H9 (cell line): ENCODE results near the gene MAPK8IP3. TPM values are rescaled to one million over a fixed set of nuclear protein-coding genes. Genes with fewer than 3 reads are reported as not detected.

Experiments used
- DNase-seq: peaks from one replicate; pipeline ENCODE4 v3.0.0-alpha.2; 2017
- H2AFZ ChIP-seq: one replicate; pipeline ENCODE4 v1.6.1; 2013; ENCODE audit warnings: mild to moderate bottlenecking, low read length, control low read depth, moderate library complexity
- H2AK5ac ChIP-seq: 2 replicates; pipeline ENCODE4 v1.6.1; 2013; ENCODE audit warnings: low read length, control low read depth, mixed read lengths; ENCODE audit not compliant: insufficient read length
- H2BK120ac ChIP-seq: one replicate; pipeline ENCODE4 v1.6.1; 2013; ENCODE audit warnings: low read depth, mild to moderate bottlenecking, low read length, control low read depth, inconsistent platforms; ENCODE audit not compliant: poor library complexity, severe bottlenecking
- H2BK12ac ChIP-seq: 2 replicates; pipeline ENCODE4 v1.6.1; 2013; ENCODE audit warnings: low read length, control low read depth, mixed read lengths, low read depth; ENCODE audit not compliant: insufficient read length
- H2BK15ac ChIP-seq: 2 replicates; pipeline ENCODE4 v1.6.1; 2013; ENCODE audit warnings: low read depth, low read length, control low read depth
- H2BK20ac ChIP-seq: one replicate; pipeline ENCODE4 v1.6.1; 2013; ENCODE audit warnings: low read depth, mild to moderate bottlenecking, low read length, control low read depth, inconsistent platforms; ENCODE audit not compliant: poor library complexity, severe bottlenecking
- H2BK5ac ChIP-seq: 2 replicates; pipeline ENCODE4 v1.6.1; 2013; ENCODE audit warnings: low read length, control low read depth, mixed read lengths; ENCODE audit not compliant: insufficient read length
- H3K14ac ChIP-seq: 2 replicates; pipeline ENCODE4 v1.6.1; 2013; ENCODE audit warnings: low read length, control low read depth; ENCODE audit not compliant: insufficient read depth
- H3K18ac ChIP-seq: 2 replicates; pipeline ENCODE4 v1.6.1; 2013; ENCODE audit warnings: low read depth, mild to moderate bottlenecking, mixed read lengths, low read length, control low read depth; ENCODE audit not compliant: insufficient read length
- H3K23ac ChIP-seq: 2 replicates; pipeline ENCODE4 v1.6.1; 2013; ENCODE audit warnings: low read length, control low read depth, mixed read lengths, low read depth; ENCODE audit not compliant: insufficient read length
- H3K23me2 ChIP-seq: 2 replicates; pipeline ENCODE4 v1.6.1; 2013; ENCODE audit warnings: low read depth, mild to moderate bottlenecking, mixed read lengths, low read length, control low read depth; ENCODE audit not compliant: insufficient read length, poor library complexity, severe bottlenecking
- H3K27ac ChIP-seq: 2 replicates; pipeline ENCODE4 v1.5.1; 2013; ENCODE audit warnings: low read length, control low read depth, mixed read lengths, low read depth; ENCODE audit not compliant: insufficient read length
- H3K27me3 ChIP-seq: 2 replicates; pipeline ENCODE4 v1.6.1; 2013; ENCODE audit warnings: low read length, control low read depth, inconsistent platforms; ENCODE audit not compliant: insufficient read depth
- H3K4ac ChIP-seq: 2 replicates; pipeline ENCODE4 v1.6.1; 2013; ENCODE audit warnings: low read depth, mild to moderate bottlenecking, control low read depth, inconsistent platforms, low read length, moderate library complexity
- H3K4me1 ChIP-seq: 2 replicates; pipeline ENCODE4 v1.6.1; 2013; ENCODE audit warnings: low read length, control low read depth, inconsistent platforms; ENCODE audit not compliant: insufficient read depth
- H3K4me2 ChIP-seq: 2 replicates; pipeline ENCODE4 v1.6.1; 2013; ENCODE audit warnings: low read length, control low read depth, mixed read lengths; ENCODE audit not compliant: insufficient read length, insufficient read depth
- H3K56ac ChIP-seq: 2 replicates; pipeline ENCODE4 v1.6.1; 2013; ENCODE audit warnings: low read depth, mild to moderate bottlenecking, mixed read lengths, low read length, control low read depth; ENCODE audit not compliant: insufficient read length
- H3K79me1 ChIP-seq: 2 replicates; pipeline ENCODE4 v1.6.1; 2013; ENCODE audit warnings: low read depth, mild to moderate bottlenecking, moderate library complexity, low read length, control low read depth, inconsistent platforms; ENCODE audit not compliant: insufficient read depth, poor library complexity, severe bottlenecking
- H3K79me2 ChIP-seq: 2 replicates; pipeline ENCODE4 v1.6.1; 2013; ENCODE audit warnings: low read length, control low read depth, inconsistent platforms; ENCODE audit not compliant: insufficient read depth
- H3K9ac ChIP-seq: 2 replicates; pipeline ENCODE4 v1.6.1; 2013; ENCODE audit warnings: low read length, control low read depth, mixed read lengths; ENCODE audit not compliant: insufficient read length; ENCODE audit errors: extremely low read depth
- H3K9me3 ChIP-seq: one replicate; pipeline ENCODE4 v1.6.1; 2013; ENCODE audit warnings: low read depth, low read length, inconsistent platforms; ENCODE audit not compliant: control insufficient read depth
- H3T11ph ChIP-seq: one replicate; pipeline ENCODE4 v1.6.1; 2013; ENCODE audit warnings: mild to moderate bottlenecking, low read length, control low read depth, inconsistent platforms
- H4K20me1 ChIP-seq: one replicate; pipeline ENCODE4 v1.6.1; 2013; ENCODE audit not compliant: control insufficient read depth, insufficient read length, insufficient read depth
- H4K5ac ChIP-seq: 2 replicates; pipeline ENCODE4 v1.6.1; 2013; ENCODE audit warnings: low read depth, mild to moderate bottlenecking, mixed read lengths, low read length, control low read depth; ENCODE audit not compliant: insufficient read length
- H4K8ac ChIP-seq: replicated peaks from 2 replicates; pipeline ENCODE4 v1.6.1; 2013; ENCODE audit warnings: low read length, control low read depth, mixed read lengths, low read depth; ENCODE audit not compliant: insufficient read length
- H4K91ac ChIP-seq: 2 replicates; pipeline ENCODE4 v1.6.1; 2013; ENCODE audit warnings: low read depth, mild to moderate bottlenecking, moderate library complexity, mixed read lengths, low read length, control low read depth; ENCODE audit not compliant: insufficient read length
- H3K27ac Mint-ChIP-seq, 3 experiments: 2 replicates in 2 of 3; 3 replicates in 1 of 3; pipeline ENCODE4 v1.8.0; 2020 to 2021; ENCODE audit warnings: mixed read lengths in 3 of 3, mild to moderate bottlenecking in 1 of 3, moderate library complexity in 1 of 3
- H3K27me3 Mint-ChIP-seq: 2 replicates; pipeline ENCODE4 v1.8.0; 2021; ENCODE audit warnings: low read depth, mild to moderate bottlenecking, moderate library complexity, mixed read lengths
- H3K36me3 Mint-ChIP-seq, 3 experiments: 2 replicates in 2 of 3; 3 replicates in 1 of 3; pipeline ENCODE4 v1.8.0; 2020 to 2021; ENCODE audit warnings: low read depth in 3 of 3, mixed read lengths in 3 of 3; ENCODE audit not compliant: insufficient read depth in 1 of 3
- H3K4me1 Mint-ChIP-seq, 2 experiments: 2 replicates each; pipeline ENCODE4 v1.8.0; 2020; ENCODE audit warnings: mixed read lengths in 2 of 2
- H3K4me3 Mint-ChIP-seq, 2 experiments: 2 replicates in 1 of 2; 3 replicates in 1 of 2; pipeline ENCODE4 v1.8.0; 2020 to 2021; ENCODE audit warnings: mild to moderate bottlenecking in 2 of 2, mixed read lengths in 2 of 2, moderate library complexity in 1 of 2
- H3K9me3 Mint-ChIP-seq, 2 experiments: 2 replicates in 1 of 2; 3 replicates in 1 of 2; pipeline ENCODE4 v1.8.0; 2020; ENCODE audit warnings: mild to moderate bottlenecking in 2 of 2, mixed read lengths in 2 of 2, moderate library complexity in 1 of 2
- WGBS: extraction: QIAGEN DNeasy Blood & Tissue Kit; methylation state at CpG from one replicate; pipeline ENCODE4 v1.1.7; 2013; ENCODE audit warnings: missing lambda C conversion rate, low lambda C conversion rate, mixed read lengths; ENCODE audit not compliant: insufficient read length; ENCODE audit errors: extremely low coverage; 5-methylcytosine and 5-hydroxymethylcytosine counted together
- total RNA-seq: library from RNA; stranded (reverse); gene quantifications from 2 replicates; pipeline ENCODE4 v1.2.1, GENCODE V29; 2021
- TF ChIP-seq, protein P1 (sequence below): fragments of 200-600 bp; sonication (generic); conservative IDR thresholded peaks from 3 replicates; pipeline ENCODE4 v1.8.0; 2021; ENCODE audit warnings: antibody characterized with exemption, mild to moderate bottlenecking

The MAPK8IP3 gene
- total RNA-seq, 1 experiment from 2014 or later, result 51.3 TPM

DNA sequence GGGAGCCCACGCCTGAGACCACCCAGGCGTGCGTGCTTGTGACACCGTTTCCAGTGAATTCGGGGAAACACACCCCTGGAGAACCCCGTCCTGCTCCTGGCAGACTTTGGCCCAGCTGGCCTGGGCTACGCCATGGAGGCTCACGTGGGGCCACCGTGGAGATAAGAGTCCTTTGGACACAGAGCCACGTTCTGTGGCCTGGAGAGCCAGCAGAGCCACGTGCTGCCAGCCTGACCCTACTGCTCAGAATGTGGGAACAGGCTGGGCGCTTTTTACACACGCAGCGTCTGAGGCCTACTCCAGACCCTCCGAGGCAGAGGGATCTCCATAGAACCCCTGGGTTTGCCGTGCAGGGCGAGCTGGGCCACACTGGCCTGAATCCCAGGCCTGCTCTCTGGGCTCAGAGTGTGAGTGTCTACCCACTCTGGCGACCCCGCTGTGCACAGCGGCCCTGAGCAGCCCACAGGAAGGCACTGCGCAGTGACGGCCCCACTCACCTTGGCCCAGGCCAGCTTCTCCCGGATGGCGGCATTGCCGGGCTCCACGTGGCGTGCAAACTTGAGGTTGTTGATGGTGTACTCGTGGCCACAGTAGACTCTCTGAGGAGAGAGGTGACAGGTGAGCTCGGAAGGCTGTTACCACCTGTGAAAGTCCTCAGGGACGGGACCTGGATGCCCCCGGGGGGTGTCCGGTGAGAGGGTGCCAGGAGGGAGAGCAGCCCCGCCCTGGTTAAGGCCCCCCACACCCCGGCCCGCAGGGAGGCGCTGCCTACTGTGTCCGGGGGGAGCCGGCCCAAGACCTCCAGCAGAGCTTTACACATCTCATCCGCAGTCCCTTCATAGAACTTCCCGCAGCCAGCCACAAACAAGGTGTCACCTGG is 110.6 kb downstream of the MAPK8IP3 start:
- no peak overlapping the region for H3K4me3 Mint-ChIP-seq
- no peak overlapping the region for H3K9ac ChIP-seq
- DNase-seq, result no peak
- H3T11ph ChIP-seq, result no peak overlapping the region
- no peaks in the 10 kb centered on the region; the same call in 1 of the 2 replicates for H3K27me3 Mint-ChIP-seq
- no peak overlapping the region for H3K14ac ChIP-seq
- peaks cover 0 to 3% of the 10 kb centered on the region in 2 experiments; a peak in 2 of 4 replicates for H3K4me1 Mint-ChIP-seq
- H2AK5ac ChIP-seq, result no peak overlapping the region
- TF ChIP-seq, protein P1, sequence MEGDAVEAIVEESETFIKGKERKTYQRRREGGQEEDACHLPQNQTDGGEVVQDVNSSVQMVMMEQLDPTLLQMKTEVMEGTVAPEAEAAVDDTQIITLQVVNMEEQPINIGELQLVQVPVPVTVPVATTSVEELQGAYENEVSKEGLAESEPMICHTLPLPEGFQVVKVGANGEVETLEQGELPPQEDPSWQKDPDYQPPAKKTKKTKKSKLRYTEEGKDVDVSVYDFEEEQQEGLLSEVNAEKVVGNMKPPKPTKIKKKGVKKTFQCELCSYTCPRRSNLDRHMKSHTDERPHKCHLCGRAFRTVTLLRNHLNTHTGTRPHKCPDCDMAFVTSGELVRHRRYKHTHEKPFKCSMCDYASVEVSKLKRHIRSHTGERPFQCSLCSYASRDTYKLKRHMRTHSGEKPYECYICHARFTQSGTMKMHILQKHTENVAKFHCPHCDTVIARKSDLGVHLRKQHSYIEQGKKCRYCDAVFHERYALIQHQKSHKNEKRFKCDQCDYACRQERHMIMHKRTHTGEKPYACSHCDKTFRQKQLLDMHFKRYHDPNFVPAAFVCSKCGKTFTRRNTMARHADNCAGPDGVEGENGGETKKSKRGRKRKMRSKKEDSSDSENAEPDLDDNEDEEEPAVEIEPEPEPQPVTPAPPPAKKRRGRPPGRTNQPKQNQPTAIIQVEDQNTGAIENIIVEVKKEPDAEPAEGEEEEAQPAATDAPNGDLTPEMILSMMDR, result no peak
- H2BK120ac ChIP-seq, result no peak overlapping the region
- H4K5ac ChIP-seq, result no peak overlapping the region
- no peaks in the 10 kb centered on the region for H3K4me1 ChIP-seq
- no peaks in the 10 kb centered on the region for H3K79me1 ChIP-seq
- no peaks in the 10 kb centered on the region for H3K9me3 Mint-ChIP-seq
- H2BK20ac ChIP-seq, result no peak overlapping the region
- H3K27ac Mint-ChIP-seq, result no peak overlapping the region
- no peak overlapping the region for H2BK12ac ChIP-seq
- H4K20me1 ChIP-seq, result no peaks in the 10 kb centered on the region
- H3K56ac ChIP-seq, result no peak overlapping the region
- H3K27me3 ChIP-seq, result no peaks in the 10 kb centered on the region
- no peak overlapping the region for H2AFZ ChIP-seq
- no CpG with 5 or more reads among the region's 40 CpGs for WGBS
- H3K79me2 ChIP-seq, result no peaks in the 10 kb centered on the region
- no peak overlapping the region for H3K4ac ChIP-seq
- no peak overlapping the region for H4K8ac ChIP-seq
- H3K4me2 ChIP-seq, result no peak overlapping the region
- H4K91ac ChIP-seq, result no peak overlapping the region
- no peak overlapping the region for H3K23ac ChIP-seq
- H3K23me2 ChIP-seq, result no peaks in the 10 kb centered on the region
- H2BK15ac ChIP-seq, result no peak overlapping the region
- no peak overlapping the region for H3K18ac ChIP-seq
- no peaks in the 10 kb centered on the region for H3K9me3 ChIP-seq
- H3K27ac ChIP-seq, result no peak overlapping the region
- no peak overlapping the region for H2BK5ac ChIP-seq
- peaks cover 4 to 17% (median 15%) of the 10 kb centered on the region in 3 experiments; a peak in 6 of 7 replicates for H3K36me3 Mint-ChIP-seq
